NOMO-1 (cell line): ENCODE results near the gene NEK7.
"Not testable (repeated sequence)": the region's sequence is repeated elsewhere in the genome, so short reads cannot be mapped to it uniquely, and the experiment has no call there.

ENCODE experiments used
- DNase-seq, 2 experiments: peaks; one replicate each; lab custom pipeline; 2025; ENCODE audit not compliant: unreplicated experiment in 2 of 2; lab: John Stamatoyannopoulos, UW

The NEK7 gene

DNA sequence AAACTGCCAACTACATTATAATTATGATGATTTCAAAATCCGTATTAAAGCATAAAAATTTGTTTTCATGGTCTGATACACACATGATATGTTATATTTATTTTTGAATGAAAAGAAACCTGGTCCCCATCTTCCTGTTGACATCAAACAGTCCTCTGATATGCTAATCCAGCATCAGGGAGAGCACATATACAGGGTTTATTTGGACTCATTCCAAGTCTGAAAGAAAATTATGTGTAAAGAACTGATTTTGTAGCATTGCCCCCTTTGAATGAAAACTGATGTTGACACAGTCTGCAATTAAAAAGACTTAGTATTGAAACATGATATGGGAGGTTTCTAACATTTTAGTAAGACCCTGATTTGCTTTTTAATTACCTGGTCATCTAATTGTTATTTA is 119.4 kb downstream of the NEK7 start:
- DNase-seq, result no peak

DNA sequence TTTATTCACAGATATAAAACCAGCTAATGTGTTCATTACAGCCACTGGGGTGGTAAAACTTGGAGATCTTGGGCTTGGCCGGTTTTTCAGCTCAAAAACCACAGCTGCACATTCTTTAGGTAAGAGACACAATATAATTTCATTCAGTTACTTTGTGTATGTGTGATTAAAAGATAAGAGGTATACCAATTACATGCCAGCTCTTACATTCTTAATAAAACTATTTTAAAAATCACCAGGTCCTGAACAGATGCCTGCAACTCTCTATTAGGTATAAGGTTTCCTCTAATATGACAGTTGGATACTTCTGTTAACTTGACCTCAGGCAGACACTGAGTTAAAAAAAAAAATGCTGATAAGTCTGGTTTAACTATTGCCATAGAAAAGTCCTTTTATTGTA is 122.1 kb downstream of the NEK7 start:
- no peak for DNase-seq

DNA sequence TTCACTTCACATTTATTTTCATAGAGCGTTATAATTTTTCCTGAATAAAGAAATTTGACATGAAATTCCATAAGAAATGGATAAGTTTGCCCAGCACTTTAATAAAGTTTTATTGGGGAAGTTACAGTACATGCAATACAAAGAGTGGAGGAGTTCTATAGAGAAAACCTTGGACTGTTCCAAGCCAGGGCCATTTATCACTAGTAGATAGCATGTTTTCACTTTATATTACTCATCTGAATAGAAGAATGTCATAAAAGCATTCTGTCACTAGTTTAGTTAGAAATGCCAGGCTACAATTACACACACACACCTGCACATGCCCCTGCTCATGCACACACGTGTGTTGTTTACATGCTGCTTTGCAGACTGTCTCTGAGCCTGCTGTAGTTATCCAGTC is 123.3 kb downstream of the NEK7 start:
- no peak for DNase-seq

DNA sequence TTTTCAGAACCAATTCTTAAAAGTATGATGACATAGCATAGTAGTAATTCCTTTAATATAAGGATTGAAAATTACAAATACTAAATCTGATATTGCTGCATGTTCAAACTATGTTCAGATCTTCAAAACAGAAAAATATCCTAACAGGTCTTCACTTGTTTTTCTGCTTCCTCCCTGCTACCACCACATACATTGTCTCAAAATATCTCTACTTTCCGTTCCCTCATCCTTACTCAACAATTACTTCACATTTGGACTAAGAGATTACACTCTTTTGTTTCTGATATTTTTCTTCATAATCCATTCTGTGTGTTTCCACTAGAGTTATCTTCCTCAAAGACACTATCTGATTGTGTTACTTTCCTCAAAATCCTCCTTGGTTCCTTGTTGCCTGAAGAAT is 125.1 kb downstream of the NEK7 start:
- DNase-seq, result no peak

DNA sequence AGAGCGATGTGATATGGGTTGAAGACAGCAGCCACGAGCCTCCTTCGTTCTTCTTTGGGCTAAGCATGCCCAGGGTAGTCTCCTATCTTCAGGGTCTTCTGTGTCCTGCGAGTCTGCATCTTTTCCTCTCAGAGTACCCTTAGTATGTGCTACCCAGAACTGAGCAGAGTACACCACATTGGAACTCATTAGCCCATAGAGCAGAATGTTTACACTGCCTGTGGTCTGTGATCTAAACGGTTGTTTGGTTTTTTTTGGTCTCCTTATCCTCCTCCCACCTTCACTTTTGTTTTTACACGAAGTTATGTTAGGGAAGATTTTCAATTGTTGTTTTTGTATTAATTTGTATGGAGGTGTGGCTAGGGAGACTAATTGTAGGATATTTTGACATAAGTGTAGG is 126.4 kb downstream of the NEK7 start:
- no peak for DNase-seq

DNA sequence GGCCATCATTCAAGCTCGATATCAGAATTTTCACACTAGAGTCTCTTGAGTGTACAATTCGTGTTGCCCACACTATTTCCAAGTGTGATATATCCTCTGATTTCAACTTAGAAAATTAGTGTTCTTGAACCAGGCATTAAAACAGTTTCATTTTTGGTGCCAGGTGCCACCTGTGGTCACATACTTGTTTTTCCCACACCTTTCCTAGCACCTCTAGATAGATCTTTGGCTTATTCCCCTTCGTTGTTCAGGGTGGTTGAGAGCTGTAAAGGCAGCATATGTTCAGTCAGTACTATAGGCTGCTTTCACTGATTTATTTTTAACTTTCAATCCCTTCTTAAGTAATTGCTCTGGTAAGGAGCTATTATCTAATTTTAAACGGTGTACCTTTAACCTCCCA is 131.1 kb downstream of the NEK7 start:
- DNase-seq, result no peak

DNA sequence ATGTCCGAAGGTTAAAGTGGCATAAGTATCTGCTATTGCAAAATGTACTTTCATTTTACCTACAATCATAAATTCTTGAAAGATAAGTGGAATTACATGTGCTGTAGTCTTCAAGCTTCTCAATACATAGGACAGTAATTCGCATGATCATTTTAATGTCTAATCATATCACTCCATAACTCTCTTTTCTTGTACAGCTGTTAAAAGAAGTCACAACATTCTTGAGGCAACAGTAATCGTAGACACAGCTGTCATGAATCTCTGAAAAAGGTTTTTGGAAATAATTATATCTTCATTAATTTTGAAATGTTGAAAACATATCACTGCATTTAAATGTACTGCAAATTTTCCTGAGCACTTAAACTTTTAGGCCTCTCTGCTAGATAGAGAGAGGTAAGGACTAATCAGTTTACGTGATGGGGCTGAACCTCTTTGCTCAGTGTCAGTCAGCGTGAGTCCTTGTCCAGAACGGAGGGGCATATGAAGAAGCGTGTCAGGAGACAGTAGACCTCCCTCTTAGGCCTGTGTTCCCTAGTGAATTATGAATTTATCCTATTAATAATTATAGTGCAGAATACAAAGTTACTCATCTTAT is 133.4 kb downstream of the NEK7 start:
- DNase-seq, result no peak

DNA sequence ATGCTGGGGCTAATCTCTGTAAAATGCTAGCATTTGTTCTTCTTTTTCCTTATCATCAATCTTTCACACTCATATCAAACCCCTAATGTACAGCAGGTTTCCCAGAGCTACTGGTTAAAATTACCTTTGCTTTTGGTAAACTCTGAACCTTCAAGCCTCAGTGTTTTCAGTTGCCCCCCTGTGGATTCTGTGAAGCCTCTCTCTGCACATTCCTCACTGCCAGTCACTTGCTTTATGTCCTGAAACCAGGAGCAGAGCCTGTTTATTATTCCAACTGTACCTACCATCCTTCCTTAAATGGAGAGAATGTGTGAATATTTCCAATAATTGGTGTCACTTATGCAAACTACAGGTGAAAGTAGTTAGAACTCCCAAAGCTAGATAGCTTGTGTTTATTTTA is 134.2 kb downstream of the NEK7 start:
- no peak for DNase-seq

DNA sequence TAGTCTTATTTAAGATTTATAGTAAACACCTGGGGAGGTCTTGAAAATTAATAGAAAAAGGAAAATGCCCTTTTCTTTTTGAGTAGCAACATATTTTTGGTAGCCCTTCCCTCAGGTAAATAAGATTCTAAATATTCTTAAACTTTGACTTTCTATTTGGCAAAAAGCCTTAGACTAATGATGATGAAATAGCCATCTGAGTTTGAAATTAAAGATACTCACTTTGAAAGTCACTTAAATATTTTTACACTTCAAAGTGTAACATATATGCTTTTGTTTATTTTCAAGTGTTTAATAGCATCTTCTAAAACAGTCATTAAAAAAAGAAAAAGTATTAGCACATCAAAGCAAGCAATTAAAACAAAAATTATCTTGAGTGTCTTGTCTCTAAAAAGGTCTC is 135.1 kb downstream of the NEK7 start:
- DNase-seq, result no peak

DNA sequence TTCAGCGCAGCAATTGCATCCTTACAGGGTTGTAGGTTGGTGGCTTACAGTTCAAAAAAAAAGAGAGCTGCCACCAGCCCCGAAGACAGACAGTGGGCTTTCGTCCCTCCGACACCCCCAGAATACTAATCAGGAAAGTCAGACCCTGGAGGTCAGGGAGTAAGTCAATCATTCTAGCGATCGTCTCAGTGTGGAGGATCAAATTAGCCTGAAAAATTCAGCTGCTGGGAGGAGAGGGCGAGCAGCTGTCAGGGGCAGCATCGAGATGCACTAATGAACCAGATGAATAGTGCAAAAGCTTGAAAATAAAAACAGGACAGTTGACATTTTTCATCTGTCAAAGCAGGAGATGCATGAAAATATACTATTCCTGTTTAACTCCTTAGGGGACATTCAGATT is 138.4 kb downstream of the NEK7 start:
- DNase-seq, result no peak

DNA sequence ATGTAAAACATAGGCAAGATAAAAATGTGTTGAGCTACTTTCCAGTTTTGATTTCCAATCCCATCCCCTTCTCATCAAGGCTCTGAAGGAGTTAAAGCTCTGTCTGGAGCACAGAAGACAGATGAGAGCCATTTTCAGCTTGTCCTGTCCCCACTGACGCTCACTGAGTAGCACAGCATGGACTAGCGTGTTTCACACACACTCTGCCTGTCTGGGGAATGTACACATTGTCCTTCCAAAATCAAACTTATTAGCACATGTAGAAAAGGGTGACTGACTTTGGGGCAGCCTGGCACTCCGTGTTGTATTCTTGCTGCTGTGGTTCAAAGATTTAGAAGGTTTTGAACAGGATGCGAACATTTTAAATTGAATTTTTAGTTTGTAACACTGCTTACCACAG is 139.2 kb downstream of the NEK7 start:
- no peak for DNase-seq

DNA sequence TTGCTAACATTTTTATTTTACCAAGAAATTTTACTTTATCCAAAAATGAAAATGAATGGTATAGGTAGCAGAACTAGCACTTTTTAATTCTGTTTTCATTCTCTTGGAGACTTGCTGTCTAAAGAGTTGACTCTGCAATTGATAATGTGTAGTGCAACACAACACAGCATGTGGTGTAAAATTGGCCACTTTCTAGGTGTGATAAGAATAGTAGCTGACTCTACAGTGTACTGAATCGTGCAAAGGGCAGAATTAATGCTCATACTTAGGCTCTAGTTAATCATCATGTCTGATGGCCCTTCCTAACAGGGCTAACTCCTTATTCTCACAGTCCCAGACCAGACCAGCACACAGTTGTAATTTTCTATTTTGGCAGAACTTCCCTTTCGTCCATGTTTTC is 140.5 kb downstream of the NEK7 start:
- no peak for DNase-seq

DNA sequence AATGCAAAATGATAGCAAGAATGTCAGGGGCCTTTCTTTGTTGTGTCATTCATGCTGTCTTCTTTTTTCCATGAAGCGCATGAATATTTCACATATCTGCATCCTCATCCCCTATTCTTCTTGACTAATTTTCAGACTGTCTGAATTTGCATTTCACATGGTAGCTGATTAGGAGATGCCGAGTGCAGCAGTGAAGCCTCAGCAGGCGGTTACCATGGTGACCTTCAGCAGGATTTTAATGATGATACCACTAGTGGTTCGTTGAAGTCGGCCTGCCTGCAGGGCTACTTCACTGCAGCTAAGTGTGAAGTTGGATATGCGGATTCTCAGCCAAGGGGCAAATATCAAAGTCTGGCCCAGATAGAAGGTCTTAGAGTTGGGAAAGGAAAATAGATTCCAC is 141.8 kb downstream of the NEK7 start:
- no peak for DNase-seq

DNA sequence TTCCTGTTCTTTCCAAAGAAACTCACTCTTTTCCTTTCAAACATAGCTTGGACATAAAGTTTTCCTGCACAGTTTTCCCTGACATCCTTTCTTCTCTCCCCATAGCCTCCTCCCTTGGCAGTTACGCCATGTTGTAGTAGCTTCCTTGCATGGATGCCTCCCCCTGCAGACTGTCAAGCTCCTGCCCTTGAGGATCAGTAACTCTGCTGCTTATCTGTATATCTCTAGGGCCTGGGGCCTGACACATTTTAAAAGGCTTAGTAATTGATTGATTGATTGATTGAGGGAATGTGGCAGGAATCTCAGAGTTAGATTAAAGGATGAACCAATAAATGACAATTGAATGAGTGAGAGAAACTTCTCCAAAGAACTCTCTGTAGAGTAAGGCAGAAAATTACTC is 143.7 kb downstream of the NEK7 start:
- DNase-seq, result no peak

DNA sequence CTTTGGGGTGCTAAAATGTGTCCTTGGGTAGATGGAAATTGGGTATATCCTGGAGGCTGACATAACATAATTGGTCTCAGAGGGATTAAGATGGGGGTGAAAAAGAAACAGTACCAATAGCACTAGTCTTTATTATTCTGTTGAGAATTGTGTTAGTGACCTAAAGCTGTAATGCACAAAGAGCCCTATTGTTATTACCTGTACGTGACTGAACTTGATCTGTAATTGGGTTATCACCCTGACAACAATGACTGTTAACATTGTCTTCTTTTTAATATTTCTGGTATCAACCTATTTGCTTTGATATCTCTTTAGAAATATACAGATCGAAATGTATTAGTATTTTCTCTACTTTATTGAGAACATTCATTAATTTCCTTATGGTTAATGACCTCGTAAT is 147.6 kb downstream of the NEK7 start:
- no peak for DNase-seq

DNA sequence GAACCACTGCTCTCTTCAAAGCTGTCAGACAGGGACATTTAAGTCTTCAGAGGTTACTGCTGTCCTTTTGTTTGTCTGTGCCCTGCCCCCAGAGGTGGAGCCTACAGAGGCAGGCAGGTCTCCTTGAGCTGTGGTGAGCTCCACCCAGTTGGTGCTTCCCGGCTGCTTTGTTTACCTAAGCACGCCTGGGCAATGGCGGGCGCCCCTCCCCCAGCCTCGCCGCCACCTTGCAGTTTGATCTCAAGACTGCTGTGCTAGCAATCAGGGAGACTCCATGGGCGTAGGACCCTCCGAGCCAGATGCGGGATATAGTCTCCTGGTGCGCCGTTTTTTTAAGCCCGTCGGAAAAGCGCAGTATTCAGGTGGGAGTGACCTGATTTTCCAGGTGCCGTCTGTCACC is 158.0 kb downstream of the NEK7 start:
- DNase-seq, result not testable (repeated sequence)

DNA sequence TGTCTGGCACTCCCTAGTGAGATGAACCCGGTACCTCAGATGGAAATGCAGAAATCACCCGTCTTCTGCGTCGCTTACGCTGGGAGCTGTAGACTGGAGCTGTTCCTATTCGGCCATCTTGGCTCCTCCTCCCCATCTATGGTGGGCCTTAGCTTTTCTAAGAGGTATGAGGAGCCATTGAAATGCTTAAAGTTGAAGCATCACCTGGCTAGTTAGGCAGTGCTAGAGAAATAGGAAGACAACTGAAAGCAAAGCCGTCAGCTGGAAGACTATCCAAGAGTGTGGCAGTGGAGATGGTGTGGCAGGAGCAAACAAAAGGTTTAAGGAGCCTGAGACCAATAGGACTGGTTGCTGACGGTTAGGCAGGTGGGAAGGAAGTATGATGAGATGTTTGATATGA is 158.5 kb downstream of the NEK7 start:
- not testable (repeated sequence) for DNase-seq

DNA sequence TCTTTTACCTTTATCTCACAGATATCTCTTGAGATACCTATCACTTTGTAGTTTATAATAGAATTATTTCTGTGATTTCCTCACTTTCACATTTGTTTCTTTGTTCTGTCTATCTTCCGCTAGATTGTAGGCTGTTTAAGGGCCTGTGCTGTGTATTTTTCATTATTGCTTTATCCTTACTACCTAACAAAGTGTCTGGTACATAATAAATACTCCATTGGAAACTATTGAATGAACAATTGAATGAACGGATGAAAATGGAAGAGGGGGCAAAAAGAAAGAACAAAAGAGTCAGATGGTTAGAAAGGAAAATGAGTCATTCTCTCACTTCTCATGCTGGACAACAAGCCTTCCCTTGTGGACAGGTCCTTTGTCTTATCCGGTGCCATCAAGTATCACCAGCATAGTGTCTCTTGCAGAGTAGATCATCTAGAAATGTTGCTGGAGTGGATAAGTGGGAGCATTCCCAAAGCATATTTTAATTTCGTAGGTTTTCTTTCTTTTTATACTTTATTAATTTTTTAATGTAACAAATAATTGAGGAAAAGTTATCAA is 159.8 kb downstream of the NEK7 start:
- no peak for DNase-seq

DNA sequence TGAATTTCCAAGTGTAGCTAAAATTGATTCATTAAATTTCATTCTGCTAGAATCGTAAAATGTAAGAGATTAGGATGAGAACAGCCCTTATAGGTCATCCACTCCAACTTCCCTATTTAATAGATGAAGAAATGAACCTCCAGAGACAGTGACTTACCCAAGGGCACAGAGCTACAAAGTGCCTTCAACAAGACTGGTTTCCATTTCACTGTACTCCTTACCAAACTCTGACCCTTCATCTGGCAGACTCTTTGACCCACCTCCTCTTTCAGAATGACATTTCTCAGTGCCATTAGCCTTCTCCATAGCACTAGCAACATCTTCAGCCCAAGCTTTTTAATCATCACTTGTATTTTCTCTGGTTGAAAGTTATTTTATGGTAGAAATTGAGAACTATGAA is 161.3 kb downstream of the NEK7 start:
- DNase-seq, result no peak

DNA sequence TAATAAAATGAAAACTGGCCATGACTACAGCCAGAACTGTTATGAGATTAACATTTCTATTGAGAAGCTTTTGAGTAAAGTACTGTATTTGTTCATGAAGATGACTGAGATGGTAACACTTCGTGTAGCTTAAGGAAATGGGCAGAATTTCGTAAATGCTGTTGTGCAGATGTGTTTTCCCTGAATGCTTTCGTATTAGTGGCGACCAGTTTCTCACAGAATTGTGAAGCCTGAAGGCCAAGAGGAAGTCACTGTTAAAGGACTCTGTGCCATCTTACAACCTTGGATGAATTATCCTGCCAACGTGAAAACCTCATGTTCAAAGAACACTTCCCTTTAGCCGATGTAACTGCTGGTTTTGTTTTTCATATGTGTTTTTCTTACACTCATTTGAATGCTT is 164.0 kb downstream of the NEK7 start:
- peak; percentile 7 to 71 for DNase-seq

DNA sequence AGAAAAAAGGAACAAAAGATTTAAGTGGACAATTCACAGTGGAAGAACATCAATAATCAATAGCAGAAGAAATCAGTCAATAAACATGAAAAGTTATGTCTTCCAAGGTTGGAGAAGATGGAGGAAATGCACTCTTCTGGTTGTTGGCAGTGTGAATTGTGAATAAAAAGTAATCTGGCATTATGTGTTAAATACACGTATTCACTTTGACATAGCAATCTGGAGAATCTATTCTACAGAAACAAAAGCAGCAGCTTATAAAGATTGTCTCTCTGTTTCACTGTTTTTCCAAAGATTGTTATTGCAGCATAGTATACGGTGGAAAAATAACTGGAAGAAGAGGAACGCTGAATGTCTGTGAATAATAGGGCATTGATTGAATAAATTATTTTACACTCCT is 169.4 kb downstream of the NEK7 start:
- DNase-seq, result no peak

DNA sequence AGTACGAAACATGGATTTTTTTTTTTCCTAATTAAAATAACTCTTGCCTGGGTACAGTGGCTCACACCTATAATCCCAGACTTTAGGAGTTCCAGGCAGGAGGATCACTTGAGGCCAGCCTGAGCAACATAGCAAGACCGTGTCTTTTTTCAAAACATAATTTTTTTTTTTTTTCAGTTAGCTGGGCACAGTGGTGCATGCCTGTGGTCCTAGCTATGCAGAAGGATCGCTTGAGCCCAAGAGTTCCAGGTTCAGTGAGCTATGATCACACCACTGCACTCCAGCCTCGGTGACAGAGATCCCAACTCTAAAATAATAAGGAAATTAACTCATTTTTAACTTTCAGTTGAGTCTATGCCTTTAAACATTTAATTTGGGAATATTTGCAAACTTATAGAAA is 170.1 kb downstream of the NEK7 start:
- no peak for DNase-seq

DNA sequence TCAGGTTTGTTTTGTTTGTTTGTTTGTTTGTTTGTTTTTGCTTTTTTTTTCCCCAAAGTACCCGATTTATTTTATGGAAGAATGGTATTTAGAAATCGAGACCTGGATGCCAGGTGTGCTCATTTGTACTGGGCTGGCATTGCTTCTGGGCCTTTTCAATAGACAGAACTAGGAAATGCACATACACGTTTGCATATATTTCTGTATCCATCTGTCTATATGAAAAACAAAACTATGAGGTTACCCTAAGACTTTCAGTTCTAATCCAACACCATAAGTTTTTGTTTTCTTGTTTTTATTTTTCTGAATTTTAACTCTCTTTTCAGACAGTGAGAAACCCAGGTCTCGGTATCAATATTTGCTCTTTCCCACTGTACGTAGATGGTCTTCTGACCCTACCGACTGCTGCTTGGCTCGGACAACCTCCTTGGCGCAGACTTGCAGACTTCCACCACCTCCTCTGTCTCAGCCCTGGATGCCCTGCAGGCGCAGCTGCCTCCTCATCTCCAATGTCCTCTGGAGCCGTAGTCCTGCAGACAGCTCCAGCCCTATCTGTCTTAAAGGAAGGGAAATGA is 171.7 kb downstream of the NEK7 start:
- no peak for DNase-seq
